Activated CD4-positive, alpha-beta T cell treated with anti-CD3 and anti-CD28 coated beads, Interleukin-2, Interleukin-4, amounts not matched to agents 100 ng/mL and 50 ng/mL, durations not matched to agents 16 hours and 8 hours (primary cell): ENCODE measurements around the gene MRPS7.

Experiments
- DNase-seq: peaks from one replicate; pipeline ENCODE4 v3.0.0-alpha.2; 2020; ENCODE audit warnings: low spot score

Gene MRPS7

DNA sequence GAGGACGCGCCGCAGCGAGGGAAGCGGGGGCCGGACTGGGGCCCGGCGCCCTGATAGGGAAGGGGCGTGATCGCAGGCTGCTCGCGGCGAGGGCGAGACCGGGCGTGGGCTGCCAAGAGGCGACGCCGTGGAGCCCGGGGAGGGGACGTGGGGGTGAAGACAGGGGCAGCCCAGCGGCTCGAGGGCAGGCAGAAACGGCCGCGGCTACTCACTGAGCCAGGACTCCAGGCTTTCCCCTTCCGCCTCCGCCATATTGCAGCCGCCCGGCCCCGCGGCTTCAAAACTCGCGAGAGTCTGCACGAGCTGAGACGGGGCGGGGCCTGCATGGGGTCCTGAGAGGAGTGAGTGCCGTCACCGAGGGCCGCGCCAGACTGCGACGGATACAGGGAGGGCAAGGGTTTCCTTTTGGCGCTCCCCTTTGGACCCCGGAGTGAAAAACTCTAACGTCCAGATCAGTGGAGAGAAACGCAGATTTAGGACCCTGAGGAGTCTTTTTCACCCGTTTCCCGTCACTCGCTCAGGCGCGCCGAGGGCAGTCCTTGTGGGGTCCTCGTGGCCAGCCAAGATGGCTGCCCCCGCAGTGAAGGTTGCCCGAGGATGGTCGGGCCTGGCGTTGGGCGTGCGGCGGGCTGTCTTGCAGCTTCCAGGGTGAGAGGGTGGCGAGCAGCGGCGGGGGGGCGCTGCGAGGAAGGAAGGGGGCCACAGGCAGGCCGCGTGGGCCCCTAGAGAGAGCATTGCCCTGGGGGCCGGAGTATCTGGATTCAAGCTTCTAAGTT, at the start of gene MRPS7, which contains the start of gene GGA3:
Gene MRPS7 (plus strand): TSS at position 544 of the 776 bp plus-strand sequence. CDS start 22 bp downstream, at position 566.
Gene GGA3 (minus strand): TSS at position 271 of the 776 bp plus-strand sequence. CDS start 19 bp downstream, at position 252.
- peak; percentile 96 for DNase-seq

DNA sequence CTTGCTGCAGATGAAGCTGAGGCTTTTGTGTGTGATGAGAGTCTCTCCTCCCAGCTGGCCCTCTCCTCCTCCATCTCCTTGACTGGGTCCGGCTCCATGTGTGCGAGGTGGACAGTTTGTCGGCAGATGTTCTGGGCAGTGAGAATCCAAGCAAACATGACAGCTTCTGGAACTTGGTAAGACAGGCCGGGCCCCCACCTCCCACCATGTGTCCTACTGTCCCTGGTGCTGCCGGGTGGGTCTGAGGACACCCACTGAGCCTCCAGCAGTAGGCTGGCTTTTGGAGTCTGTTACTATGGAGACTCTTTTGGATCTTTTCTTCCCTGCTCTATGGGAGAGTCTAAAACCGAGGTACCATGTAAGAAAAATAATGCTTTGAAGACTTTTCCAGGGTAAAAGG, 43.5 kb upstream of the MRPS7 start:
- DNase-seq: no peak

DNA sequence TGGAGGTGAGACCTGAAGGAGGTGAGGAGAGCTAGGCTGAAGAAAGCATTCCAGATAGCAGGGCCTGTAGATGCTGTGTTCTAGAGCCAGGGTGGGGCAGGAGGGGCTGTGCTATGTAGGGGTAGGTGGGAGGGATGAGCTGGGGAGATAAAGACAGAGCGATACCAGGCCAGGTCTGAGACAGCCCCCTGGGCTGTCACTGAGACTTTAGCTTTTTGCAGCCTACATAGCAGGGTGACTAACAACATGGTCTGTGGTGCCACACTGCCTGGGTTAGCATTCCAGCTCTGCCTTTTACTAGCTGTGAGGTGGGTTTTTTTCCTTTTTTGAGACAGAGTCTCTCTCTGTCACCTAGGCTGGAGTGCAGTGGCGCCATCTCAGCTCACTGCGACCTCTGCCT, 41.9 kb upstream of the MRPS7 start:
- DNase-seq: no peak

DNA sequence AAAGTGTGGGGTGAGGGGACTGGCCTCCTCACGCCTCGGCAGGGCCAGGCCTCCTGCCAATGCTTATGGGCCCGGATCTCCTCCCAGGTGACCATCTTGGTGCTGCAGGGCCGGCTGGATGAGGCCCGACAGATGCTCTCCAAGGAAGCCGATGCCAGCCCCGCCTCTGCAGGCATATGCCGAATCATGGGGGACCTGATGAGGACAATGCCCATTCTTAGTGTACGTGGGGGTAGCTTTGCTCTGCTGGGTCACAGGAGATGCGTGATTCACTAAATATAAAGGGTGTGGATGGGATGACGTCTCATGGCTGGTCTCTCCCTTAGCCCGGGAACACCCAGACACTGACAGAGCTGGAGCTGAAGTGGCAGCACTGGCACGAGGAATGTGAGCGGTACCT, 36.7 kb upstream of the MRPS7 start:
- DNase-seq: no peak

DNA sequence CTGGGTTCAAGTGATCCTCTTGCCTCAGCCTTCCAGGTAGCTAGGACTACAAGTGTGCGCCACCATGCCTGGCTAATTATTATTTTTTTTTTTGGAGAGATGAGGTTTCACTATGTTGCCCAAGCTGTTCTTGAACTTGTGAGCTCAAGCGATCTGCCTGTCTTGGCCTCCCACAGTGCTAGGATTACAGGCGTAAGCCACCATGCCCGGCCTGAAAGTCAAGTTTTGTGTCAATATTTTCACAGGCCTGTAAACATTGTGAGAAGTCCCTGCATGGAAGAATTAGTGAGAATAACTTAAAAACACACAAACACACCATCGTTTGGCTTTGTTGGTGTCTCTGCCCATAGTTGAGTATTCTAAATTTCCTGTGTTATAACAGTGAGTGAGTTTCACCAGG, 34.0 kb upstream of the MRPS7 start:
- no peak for DNase-seq

DNA sequence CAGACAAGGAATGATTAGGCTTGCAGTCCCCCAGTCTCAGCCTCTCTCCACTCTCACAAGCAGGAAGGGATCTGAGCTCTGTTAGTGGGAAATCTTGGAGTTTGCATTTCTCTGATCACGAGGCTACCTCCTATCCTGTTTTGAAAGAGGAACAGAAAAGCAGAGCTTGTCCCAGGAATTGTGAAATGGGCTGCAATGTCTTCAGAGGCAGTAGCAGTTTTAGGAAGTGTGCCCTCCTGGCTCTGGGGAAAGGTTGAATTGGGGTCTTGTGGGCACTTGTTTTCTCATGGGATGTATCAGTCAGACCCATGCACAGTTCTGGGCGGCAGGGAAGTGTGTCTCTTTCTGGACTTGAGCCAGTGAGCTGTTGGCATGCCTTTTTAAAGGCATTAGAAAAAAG, 33.4 kb upstream of the MRPS7 start:
- no peak for DNase-seq

DNA sequence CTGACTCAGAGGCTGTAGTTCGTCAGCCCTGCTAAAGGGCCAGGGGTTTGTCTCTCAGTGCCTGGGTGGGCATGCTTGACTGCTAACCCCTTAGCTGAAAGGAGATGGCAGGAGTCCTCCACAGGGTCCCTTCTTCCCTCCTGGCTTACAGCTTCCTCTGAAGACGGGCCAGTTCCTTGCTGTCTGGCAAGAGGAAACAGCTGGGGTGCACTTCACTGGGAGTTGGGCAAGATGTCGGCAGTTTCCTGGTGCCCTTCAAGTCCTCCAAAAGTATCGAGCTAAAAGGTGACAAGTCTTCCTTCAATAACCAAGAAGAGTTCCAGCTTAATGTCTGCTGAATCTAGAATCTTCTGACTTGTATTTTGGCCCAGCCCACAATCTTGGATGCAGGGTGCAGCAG, 32.8 kb upstream of the MRPS7 start:
- no peak for DNase-seq

DNA sequence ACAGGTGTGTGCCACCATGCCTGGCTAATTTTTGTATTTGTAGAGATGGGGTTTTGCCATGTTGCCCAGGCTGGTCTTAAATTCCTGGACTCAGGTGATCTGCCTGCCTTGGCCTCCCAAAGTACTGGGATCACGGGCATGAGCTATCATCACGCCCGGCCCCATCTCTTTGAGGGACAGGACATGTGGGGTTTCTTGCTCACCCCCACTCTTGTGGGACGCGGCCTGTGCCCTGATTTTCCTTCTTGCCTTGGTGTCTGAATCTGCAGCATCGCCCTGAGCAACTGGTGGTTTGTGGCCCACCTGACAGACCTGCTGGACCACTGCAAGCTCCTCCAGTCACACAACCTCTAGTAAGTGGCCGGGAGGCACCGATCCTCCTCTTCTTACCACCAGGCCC, 30.6 kb upstream of the MRPS7 start:
- no peak for DNase-seq

DNA sequence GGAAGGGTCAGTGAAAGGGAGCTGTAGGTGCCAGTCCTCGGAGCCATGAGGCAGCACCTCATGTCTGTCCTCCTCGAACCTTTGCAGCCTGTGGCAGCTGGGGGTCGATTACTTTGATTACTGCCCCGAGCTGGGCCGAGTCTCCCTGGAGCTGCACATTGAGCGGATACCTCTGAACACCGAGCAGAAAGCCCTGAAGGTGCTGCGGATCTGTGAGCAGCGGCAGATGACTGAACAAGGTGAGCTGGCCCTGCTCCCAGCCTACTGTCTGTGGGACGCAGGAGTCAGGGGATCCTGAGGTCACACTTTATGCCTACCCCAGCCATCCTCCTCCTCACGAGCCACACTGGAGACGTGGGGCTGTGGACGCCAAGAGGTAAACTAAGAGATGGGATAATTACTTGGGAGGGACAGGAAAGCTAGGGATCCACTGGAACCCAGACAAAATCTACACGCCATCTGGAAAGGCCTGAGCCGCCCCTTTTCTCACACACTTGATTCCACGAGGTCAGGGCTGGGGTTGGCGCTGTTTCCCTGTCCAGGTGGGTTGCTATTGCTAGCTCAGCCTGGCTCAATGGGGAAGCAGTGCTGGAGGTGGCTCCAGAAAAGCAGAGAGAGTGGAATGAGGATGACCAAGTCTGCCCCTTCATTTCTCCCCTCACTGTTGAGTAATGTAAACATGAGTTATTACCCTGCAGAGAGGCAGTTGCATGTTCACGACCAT, 29.8 kb upstream of the MRPS7 start:
- DNase-seq: no peak

DNA sequence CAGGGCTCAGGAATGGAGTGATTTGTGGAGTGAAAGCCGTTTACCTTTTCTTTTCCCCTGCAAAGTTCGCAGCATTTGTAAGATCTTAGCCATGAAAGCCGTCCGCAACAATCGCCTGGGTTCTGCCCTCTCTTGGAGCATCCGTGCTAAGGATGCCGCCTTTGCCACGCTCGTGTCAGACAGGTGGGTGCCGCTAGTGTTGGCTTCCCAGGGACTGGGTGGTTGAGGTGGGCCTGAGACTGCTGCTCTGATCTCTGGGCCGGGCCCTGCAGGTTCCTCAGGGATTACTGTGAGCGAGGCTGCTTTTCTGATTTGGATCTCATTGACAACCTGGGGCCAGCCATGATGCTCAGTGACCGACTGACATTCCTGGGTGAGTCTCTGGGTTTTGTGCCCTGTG, 28.9 kb upstream of the MRPS7 start:
- DNase-seq: no peak

DNA sequence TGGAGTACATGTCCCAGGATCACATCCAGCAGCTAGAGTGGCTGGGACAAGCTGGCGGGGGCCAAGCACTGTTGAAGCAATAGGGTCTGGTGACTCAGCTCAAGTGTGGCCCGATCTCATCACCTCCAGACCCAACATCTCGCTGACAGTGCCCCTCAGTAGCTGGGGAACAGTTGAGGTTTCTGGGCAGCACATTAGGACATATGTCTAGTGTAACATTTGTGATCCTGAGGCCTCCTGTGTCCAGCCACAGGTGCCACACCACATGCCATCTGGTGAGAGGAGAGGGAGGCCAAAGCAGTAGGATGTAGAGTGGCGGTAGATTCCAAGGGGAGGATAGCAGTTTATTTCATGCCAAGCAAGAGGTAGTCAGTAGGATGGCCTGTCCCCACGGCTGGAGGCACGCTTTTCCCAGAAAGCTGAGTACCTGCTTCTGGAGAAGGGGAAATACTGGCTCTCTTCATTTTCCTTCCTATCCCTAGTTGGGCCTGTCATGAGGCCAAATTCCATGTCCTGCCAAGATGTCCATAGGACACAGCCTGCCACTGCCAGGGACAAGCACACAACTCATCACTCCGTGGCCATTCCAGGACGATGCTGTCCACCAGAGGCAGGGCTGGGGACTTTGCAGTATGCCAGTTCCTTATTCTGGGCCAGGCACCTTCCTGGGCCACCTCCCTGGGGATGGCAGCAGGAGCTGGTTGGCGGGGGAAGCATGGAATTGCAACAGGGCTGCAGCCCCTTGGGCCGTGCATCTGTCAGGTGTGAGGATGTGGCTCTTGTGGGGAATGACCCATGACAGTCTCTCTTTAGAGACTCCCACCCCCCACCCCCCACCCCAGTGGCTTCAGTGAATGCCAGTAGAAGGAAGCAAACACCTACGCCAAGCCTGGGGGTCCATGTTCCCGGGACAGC, 24.3 kb upstream of the MRPS7 start:
- DNase-seq: no peak

DNA sequence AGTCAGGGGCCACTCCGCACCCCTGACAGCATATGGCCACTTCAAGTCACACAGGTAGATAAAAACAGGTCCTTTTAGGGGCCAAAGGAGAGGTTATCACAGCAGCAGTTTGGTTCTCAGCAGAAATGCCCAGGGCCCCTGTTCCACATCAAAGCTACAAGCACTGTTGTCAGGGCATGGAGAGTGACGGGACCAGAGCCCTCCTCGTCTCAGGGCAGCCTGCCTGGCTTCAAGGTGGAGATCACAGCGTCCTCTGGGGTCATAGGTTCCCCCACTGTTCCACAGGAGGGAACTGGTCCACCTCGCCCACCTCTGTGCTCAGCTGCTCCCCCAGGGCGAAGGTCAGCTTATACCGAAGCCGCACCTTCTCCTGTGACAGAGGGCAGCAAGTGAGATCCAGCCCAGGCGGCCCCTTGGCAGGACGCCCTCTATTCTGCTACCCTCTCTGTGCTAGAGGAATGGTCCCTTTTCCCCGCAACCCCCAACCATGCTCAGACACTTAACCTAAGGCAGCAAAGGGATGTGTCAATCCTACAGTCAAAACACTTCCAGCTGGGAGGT, 23.6 kb upstream of the MRPS7 start:
- no peak for DNase-seq

DNA sequence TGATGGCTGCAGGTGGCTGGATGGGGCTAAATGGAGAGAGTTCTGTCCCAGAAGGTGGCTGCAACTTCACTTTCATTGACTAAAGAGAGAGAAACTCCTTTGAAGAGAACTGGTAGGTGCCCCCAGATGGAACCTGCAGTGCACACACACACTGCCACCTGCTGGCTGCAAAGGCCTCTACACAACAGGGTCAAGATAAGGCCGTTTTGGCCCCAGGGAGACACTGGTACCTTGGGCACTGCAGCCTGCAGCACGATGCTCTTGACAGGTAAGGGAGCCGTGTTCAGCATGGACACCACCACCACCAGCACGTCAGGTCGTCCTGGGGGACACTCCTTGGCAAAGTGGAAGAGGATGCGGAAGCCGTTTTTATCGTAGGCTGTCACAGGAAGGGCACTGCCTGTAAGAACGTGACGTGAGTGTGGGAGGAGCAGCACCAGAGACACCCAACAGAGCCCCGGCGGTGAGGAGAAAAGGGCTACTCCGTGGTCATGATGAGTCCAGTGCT, 22.9 kb upstream of the MRPS7 start:
- DNase-seq: peak; percentile 65

DNA sequence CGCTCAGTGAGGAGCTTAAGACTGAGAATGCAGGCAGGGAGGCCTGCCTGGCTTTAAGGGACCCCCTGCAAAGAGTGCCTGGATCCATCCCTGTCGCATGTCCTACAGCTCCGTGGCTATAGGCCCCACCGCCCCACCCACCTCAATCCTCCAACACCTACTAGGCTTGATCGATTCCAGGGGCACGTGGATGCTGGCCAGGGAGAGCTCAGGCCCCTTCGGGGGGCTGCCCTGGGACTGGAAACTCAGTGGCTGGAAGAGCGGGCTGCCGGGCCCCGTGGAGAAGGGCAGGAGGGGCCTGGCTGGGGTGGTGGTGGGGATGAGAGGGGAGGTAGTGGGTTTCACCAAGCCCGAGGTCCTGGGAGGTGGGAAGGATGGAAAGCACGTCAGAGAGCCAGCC, 22.5 kb upstream of the MRPS7 start:
- DNase-seq: no peak

DNA sequence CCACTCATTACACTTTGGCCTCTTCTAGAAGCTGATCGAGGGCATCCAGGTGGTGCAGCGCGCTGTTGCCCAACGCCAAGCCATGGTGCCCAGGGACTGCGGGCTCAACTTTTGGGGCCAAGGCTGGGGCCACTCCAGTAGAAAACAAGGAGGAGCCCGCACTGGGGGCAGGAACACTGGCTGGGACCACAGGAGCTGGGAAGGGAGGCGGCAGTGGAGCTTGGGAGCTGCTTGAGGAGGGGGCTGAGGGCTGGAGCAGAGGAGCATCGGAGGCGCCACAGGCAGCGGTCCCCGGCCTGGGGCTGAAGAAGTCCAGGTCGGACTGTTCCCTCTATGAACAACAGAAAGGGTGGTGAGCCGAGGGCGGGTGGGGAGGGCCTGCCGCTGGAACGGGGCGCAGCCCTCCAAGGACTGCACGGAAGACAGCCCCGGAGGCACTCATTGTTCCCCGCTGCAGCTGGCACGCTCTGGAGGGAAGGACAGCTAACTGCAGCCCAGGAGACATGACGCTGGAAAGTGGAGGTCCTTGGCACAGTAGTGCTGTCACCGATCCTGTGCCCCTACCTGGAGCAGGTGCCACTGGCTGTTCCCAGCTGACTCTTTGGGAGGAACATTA, 21.8 kb upstream of the MRPS7 start:
- no peak for DNase-seq

DNA sequence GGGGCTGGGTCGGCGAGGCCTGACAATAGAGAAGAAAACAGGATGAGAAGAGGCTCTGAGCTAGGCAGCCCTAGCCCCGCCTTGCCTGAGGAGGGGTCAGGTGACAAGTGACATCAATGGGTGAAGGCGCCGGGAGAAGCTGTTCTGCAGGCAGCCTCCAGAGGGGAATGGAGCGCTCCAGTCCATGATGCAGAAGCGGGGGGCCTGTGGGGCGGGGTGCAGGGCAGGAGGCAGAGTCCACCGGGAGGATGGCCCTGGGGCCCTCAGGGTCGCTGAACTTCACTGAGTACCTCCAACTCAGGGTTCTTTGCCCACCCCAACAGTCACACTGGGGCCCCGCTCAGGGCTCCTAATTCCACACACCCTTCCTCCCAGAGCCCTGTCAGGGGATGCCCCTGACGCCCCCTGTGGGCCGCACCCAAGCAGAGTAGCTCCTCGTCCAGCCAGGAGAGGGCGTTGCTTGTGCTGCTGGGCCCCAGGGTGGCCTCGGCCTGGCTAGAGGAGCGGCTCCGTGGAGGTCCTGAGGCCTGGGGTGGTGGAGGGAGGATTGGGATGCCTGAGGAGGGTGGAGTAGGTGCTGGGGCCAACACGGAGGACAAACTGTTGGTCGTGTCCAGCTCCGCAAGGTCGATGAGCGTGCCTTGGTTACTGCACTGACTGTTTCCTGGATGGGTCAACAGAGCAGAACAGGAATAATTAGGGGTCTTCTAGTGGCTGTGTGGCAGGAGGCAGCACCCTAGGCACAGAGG, 21.1 kb upstream of the MRPS7 start:
- peak; percentile 30 for DNase-seq

DNA sequence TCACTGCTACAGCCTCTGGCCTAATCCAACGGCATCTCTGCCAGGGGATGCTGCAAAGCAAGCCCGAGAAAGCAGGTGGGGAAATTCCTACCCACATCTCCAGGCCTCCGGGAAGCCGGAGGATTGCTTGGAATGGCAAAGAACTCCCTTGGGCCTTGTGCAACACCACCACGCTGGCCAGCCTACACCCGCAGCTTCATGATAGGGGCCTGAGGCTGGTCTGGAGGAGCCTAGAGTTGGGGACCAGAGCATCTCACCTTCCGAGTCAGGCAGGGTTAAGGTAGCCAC, 20.6 kb upstream of the MRPS7 start:
- DNase-seq: no peak

DNA sequence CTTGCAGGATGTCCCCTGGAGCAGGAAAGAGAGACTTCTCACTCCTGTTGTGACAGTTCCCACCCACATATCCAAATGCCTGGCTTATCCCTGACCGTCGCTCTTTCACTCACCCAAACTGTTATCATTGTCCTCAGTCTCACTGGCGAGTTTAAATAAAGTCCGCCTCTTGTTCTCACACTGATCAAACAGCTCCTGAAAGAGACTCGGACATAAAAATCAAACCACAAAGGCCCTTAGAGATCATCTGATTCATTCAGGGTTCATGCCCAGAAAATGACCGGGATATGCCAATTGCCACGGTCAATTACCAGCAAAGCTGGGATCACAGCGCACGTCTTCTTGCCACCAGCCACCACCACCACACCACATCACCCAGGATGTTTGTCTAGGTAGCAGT, 20.2 kb upstream of the MRPS7 start:
- no peak for DNase-seq

DNA sequence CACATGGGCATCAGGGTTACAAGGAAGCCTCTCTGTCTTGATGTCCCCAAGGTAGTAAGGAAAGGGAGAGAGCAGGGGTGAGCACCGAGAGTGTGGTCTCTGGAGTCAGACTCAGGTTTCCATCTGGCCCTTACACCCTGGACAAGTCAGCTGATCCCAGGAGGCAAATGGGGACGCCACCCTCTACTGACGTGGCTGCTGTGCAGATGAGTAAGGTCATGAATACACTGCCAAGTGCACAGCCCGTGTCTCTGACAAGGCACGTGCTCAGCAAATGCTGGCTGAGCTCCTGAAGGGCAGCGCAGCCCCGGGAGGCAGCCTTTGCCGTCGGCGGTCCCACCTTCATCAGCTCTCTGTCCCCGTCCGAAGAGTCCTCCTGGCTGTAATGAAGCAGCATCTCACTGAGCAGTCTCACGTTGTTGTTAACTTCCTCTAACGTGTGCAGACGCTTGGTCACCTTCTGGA, 19.7 kb upstream of the MRPS7 start:
- DNase-seq: no peak

DNA sequence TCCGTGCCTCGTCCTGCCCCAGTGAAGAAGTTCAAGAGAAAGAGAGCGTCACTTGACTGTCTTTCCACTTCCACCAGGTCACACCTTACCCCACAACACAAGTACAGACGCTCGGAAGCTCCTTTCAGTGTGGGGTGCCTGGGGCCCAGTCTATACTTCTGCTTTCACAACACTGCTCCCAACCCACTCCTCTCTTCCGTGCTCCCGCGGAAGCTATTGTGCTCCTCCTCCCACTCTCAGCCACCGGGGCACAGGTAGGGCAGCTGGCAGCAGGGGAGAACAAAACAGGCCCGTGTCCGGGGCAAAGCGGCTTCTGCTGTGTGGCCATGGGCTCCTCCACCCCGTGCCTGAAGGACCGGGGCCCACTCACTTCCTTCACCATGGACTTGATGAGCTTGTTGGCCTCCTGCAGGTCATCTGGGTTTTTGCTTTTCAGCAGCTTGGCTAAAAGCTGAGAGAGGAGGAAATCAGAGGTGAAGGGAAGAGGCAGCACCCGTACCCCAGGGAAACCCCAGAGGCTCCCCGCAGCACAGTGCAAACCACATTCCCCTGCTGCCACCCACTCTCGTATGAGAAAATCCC, 19.1 kb upstream of the MRPS7 start:
- peak; percentile 15 for DNase-seq
